ENCODE data around the gene RACGAP1.

The RACGAP1 gene

GRCh38 chr12:49954863-49955830, 70.1 kb downstream of the RACGAP1 start:
- DNase-seq (ENCODE audit: low spot score) = no peak

GRCh38 chr12:49953961-49954846, 71.1 kb downstream of the RACGAP1 start:
- no peak for DNase-seq (ENCODE audit: low spot score)

- DNase-seq (ENCODE audit: low spot score) = no peak
Measured at GRCh38 chr12:49953151-49953550, 72.1 kb downstream of the RACGAP1 start.

DNA sequence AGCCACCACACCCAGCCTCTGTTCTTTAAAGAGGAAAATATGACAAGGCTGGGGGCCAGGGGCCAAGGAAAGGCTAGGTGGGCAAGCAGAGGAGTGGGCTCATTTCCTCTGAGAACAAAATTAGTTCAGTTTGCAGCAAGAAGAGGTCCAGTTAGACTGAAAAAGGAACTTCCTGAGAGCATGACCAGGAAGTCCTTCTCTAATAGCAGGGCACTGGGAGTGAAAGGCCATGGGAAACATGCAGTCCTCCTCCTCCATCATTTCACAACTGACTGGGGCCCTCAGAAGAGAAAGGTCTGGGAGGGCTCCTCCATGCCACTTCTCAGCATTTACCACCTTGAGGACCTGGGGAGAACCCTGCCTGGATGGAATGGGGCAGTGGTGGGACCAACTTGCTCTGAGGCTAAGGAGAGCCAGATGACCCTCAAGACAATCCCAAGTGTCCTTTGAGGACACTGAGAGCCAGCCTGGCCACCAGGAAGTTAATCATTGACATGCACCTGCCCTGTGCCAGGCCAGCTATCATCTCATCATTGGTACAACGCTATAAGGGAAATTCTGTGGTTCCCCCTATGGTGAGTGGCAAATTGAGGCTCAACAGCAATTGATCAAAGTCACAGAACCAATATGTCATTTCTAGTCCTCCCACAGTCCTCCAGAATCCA, 72.8 kb downstream of the RACGAP1 start:
- no peak for DNase-seq (ENCODE audit: low spot score)

GRCh38 chr12:49951411-49952240, 73.7 kb downstream of the RACGAP1 start:
- no peak for DNase-seq (ENCODE audit: low spot score)

- DNase-seq (ENCODE audit: low spot score) = no peak
Measured at GRCh38 chr12:49950273-49951251, 74.7 kb downstream of the RACGAP1 start, which contains the start of gene AQP2. Gene AQP2 (plus strand): TSS chr12:49950737. CDS start chr12:49950831, 94 bp downstream.

- DNase-seq (ENCODE audit: low spot score) = no peak
Measured at GRCh38 chr12:49949866-49950265, 75.4 kb downstream of the RACGAP1 start.

DNA sequence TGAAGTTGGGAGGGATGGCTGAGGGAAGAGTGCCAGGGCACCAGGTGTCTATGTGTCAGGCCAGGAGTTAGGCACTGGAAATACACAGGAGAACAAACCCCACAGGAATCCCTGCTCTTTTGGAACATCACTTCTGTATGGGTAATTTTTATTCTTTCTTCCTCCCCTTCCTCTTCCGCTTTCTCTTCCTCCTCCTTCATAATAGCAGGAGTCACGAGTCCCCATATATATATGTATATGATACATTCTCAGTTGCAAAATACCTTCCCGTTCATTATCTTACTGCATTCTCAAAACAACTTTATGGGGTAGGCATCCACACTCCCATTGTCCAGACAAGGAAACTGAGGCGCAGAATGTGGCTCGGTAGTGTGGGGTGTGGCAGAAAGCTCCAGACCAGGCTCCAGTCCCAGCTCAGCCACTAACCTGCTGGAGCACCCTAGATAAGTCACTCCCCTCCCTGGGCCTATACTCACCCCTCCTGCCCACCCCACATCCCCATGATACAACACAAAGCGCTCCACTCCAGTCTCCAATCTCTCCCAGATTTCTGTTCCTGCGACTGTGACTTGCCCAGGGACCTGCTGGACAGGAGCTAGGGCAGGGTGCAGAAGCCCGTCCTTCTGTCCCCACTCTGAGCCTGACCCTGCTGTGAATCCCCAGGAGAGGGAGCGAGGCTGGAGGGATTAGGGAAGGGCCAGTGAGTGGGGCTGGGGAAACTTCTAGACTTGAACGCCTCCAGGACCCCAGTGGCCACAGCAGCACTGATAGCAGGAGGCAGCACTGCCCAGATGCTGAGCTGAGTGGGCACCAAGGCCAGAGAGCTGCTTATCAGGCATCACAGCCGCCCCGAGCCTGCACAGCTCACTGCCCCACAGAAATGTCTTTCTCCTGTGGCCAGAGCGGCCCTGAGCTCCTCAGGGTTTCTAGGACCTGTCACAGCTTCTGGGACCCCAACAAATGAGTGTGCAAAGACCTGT, 76.1 kb downstream of the RACGAP1 start:
- no peak for DNase-seq (ENCODE audit: low spot score)

GRCh38 chr12:49947593-49948226, 77.6 kb downstream of the RACGAP1 start:
- no peak for DNase-seq (ENCODE audit: low spot score)

GRCh38 chr12:49946497-49946896, 78.8 kb downstream of the RACGAP1 start:
- DNase-seq (ENCODE audit: low spot score) = no peak

DNA sequence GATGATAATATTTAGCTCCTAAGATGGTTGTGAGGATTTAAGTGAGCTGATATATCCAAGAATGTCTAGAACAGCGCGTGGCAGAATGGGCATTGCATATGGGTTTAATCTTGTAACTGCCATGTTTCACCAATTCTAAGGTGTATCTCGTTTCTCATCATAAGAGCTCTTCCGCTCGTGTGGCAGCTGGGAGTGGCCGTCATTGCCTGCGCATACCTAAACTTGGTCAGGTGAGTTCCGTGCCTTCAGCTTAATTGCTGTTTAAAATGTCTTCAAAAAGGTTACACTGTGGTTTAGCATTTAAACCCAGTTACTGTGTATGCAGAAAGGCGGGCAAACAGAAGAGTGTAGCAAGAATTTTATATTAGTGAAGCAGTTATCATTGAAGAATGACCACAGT, 79.2 kb downstream of the RACGAP1 start:
- no peak for DNase-seq (ENCODE audit: low spot score)

DNA sequence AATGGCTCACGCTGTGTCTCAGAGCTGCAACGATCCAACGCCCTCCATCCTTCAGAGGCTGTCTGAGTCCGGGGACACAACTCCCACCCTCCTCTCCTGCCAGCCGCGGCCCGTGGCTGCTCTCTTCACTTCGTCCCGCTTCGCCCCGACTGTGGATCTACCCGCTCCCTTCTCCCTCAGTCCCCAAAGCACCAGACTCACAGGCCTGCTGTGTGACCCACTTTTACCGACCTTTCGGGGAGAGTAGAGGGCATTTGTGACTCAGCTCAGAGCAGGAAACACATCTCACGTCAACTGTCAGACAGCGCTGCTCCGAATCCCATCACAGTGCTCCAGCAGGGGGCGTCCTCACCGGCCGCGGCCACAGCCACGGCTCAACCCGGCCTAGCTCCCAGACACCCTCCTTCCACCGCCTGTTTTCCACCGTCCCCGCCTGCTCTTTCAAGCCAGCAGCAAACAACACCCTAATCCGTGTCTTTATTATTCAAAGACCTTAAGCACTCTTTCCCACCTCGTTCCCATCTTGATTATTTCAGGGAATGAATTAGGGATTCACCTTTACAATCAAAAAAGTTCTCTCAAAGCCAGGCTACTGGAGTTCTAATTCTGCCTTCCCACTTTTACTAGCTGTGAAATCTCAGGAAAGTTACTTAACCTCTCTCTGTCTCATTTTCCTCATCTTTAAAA, 79.8 kb downstream of the RACGAP1 start:
- DNase-seq (ENCODE audit: low spot score) = peak; percentile 83

GRCh38 chr12:49944718-49945117, 80.6 kb downstream of the RACGAP1 start:
- DNase-seq (ENCODE audit: low spot score) = no peak

- no peak for DNase-seq (ENCODE audit: low spot score)
Measured at GRCh38 chr12:49944046-49944445, 81.2 kb downstream of the RACGAP1 start.

- DNase-seq (ENCODE audit: low spot score) = no peak
Measured at GRCh38 chr12:49943625-49943960, 81.7 kb downstream of the RACGAP1 start.

GRCh38 chr12:49942921-49943624, 82.2 kb downstream of the RACGAP1 start:
- DNase-seq (ENCODE audit: low spot score) = no peak

GRCh38 chr12:49942512-49942893, 82.8 kb downstream of the RACGAP1 start:
- DNase-seq (ENCODE audit: low spot score) = no peak

Measured in germinal center (tissue), 1 donor.